Esophagus muscularis mucosa (tissue), 4 donors: ENCODE data around the gene SLC35G6. TPM values are rescaled to one million over a fixed set of nuclear protein-coding genes. Genes with fewer than 3 reads are reported as not detected.
A peak's percentile ranks its signal among the peaks of the same experiment; 100 is the strongest.

ENCODE experiments used
- DNase-seq: peaks from one replicate; pipeline ENCODE4 v3.0.0-alpha.2; 2017; ENCODE audit errors: extremely low spot score
- H3K27ac ChIP-seq, 4 donors: fragments of 200-600 bp; sonication (generic); replicated peaks in 1 of 4; 1 replicate in 3 of 4; 2 replicates in 1 of 4; pipeline ENCODE4 v1.5.1; 2016 to 2019; ENCODE audit warnings: mild to moderate bottlenecking in 1 of 4
- H3K27me3 ChIP-seq, 4 donors: fragments of 200-600 bp; sonication (generic); one replicate each; pipeline versions ENCODE4 v1.5.1 to v1.6.0; 2016 to 2019
- H3K36me3 ChIP-seq, 4 donors: fragments of 200-600 bp; sonication (generic); one replicate each; pipeline ENCODE4 v1.5.1; 2016 to 2019
- H3K4me1 ChIP-seq, 4 donors: fragments of 200-600 bp; sonication (generic); one replicate each; pipeline ENCODE4 v1.5.1; 2016 to 2019
- H3K4me3 ChIP-seq, 4 donors: fragments of 200-600 bp; sonication (generic); 1 replicate in 2 of 4; 2 replicates in 2 of 4; pipeline ENCODE4 v1.5.1; 2016 to 2019; ENCODE audit warnings: mild to moderate bottlenecking in 4 of 4, moderate library complexity in 1 of 4
- H3K9me3 ChIP-seq, 4 donors: fragments of 200-600 bp; sonication (generic); 1 replicate in 3 of 4; 2 replicates in 1 of 4; pipeline ENCODE4 v1.5.1; 2016 to 2019
- CTCF ChIP-seq, 3 experiments: fragments of 200-600 bp in 2 of 3; fragments of 450-650 bp in 1 of 3; sonication (generic) in 2 of 3; IDR thresholded peaks; one replicate each; pipeline ENCODE4 v1.5.1; 2017 to 2019; ENCODE audit warnings: antibody characterized with exemption in 3 of 3, mild to moderate bottlenecking in 2 of 3, moderate library complexity in 1 of 3
- EP300 ChIP-seq: sonication (generic); formaldehyde crosslinking; IDR thresholded peaks from one replicate; pipeline ENCODE4 v1.6.1; 2017; ENCODE audit warnings: antibody characterized with exemption
- POLR2A ChIP-seq: fragments of 450-650 bp; IDR thresholded peaks from one replicate; pipeline ENCODE4 v1.6.1; 2017; ENCODE audit warnings: antibody characterized with exemption, moderate library complexity, mild to moderate bottlenecking, low read depth
- POLR2AphosphoS5 ChIP-seq, 2 donors: sonication (generic); formaldehyde crosslinking; IDR thresholded peaks; one replicate each; pipeline ENCODE4 v1.6.1; 2017; ENCODE audit warnings: antibody characterized with exemption in 2 of 2
- WGBS: methylation state at CpG from one replicate; pipeline ENCODE4 v1.1.5; 2018; 5-methylcytosine and 5-hydroxymethylcytosine counted together
- intact Hi-C: fragments of 100-400 bp; cut with DNase I; formaldehyde crosslinking; loops from one replicate; pipeline ENCODE4 v1.15.1; 2023
- total RNA-seq, 4 donors: library from RNA; depleted of rRNA; stranded (reverse); fragments of >200 nt; gene quantifications; one replicate each; pipeline versions ENCODE4 v1.1.0 to v1.2.1, GENCODE V29; 2016

Gene SLC35G6
- total RNA-seq, 4 donors from 2014 or later = not detected

DNA sequence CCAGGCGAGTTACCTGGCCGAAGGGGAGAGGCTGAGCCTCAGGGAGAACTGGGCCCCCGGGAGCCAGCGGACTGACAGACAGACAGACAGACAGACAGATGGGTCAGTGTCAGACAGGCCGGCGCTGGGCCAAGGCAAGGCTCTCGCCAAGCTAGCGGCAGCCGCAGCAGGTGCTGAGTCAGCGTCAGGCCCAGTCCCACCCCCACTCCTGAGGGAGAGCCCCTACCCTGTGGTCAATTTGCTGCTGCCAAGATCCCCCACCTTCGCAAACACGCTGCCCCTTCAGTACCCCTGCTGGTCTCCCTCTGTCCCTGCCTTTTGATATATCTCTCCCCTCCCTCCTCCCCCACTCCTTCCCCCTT is 40.4 kb upstream of the SLC35G6 start:
- Histone ChIP-seq H3K27me3 (peaks cover 0 to 98% (median 48%) of the 10 kb centered on the region in 4 donors), H3K9me3 (no peaks in the 10 kb centered on the region), H3K4me3 (peak overlapping the region in 2 of 4 donors; percentile 37 to 43), H3K36me3 (no peaks in the 10 kb centered on the region), H3K27ac (no peak overlapping the region), H3K4me1 (peaks cover 64 to 72% (median 67%) of the 10 kb centered on the region in 4 donors)
- whole genome bisulfite sequencing = 23% methylated on average over 12 of the region's 12 CpGs
- no peak for TF ChIP-seq POLR2A
- no peak for TF ChIP-seq EP300
- intact Hi-C loops = no loop called here
- DNase-seq = no peak

GRCh38 chr17:7441266-7441665 is 40.0 kb upstream of the SLC35G6 start:
- no peak overlapping the region for H3K4me3 ChIP-seq
- H3K36me3 ChIP-seq = no peaks in the 10 kb centered on the region
- peaks cover 60 to 69% (median 64%) of the 10 kb centered on the region in 4 donors for H3K4me1 ChIP-seq
- DNase-seq = no peak
- H3K27ac ChIP-seq = no peak overlapping the region
- intact Hi-C loops = no loop called here
- peaks cover 0 to 98% (median 51%) of the 10 kb centered on the region in 4 donors for H3K27me3 ChIP-seq
- H3K9me3 ChIP-seq = no peaks in the 10 kb centered on the region
- TF ChIP-seq POLR2A (no peak), CTCF (IDR thresholded peaks at IDR 0.05) (no peak), EP300 (no peak), POLR2AphosphoS5 (IDR thresholded peaks at IDR 0.05) (no peak)
- 46% methylated on average over 7 of the region's 7 CpGs for WGBS

DNA sequence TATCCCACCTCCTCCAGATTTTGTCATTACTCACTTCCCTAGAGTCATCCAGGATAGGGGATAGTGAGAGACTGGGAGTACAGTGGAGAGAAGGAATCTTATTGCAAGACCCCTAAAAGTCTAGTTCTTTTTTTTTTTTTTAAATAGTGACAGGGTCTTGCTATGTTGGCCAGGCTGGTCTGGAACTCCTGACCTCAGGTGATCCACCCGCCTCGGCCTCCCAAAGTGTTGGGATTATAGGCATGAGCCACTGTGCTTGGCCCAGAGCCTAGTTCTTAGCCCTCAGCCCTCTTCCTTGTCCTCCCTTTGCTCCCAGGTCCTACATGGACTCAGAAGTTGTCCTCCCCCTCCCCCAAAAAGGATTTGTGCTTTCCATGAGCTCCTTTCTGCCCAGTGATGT is 39.1 kb upstream of the SLC35G6 start:
- Histone ChIP-seq H3K27me3 (peaks cover 0 to 99% (median 59%) of the 10 kb centered on the region in 4 donors), H3K27ac (no peak overlapping the region), H3K36me3 (no peaks in the 10 kb centered on the region), H3K9me3 (no peaks in the 10 kb centered on the region), H3K4me3 (no peak overlapping the region), H3K4me1 (peaks cover 51 to 67% (median 62%) of the 10 kb centered on the region in 4 donors)
- intact Hi-C loops = no loop called here
- WGBS = 92% methylated on average over 2 of the region's 2 CpGs
- DNase-seq = no peak
- TF ChIP-seq POLR2A (no peak), CTCF (IDR thresholded peaks at IDR 0.05) (no peak), EP300 (no peak), POLR2AphosphoS5 (IDR thresholded peaks at IDR 0.05) (no peak)

- intact Hi-C loops = no loop called here
- no peaks in the 10 kb centered on the region for H3K9me3 ChIP-seq
- DNase-seq = no peak
- H3K27me3 ChIP-seq = peaks cover 0 to 99% (median 51%) of the 10 kb centered on the region in 4 donors
- no peaks in the 10 kb centered on the region for H3K36me3 ChIP-seq
- peaks cover 35 to 51% (median 47%) of the 10 kb centered on the region in 4 donors for H3K4me1 ChIP-seq
- 80% methylated on average over 4 of the region's 7 CpGs for WGBS
- no peak overlapping the region for H3K27ac ChIP-seq
- TF ChIP-seq POLR2AphosphoS5 (IDR thresholded peaks at IDR 0.05) (no peak), EP300 (no peak), CTCF (IDR thresholded peaks at IDR 0.05) (no peak), POLR2A (no peak)
- H3K4me3 ChIP-seq = no peak overlapping the region
These were observed 37.5 kb upstream of the SLC35G6 start for GRCh38 chr17:7443499-7444485.
